Pons (tissue), 1 donor: ENCODE data around the gene PPP1R16B.
A peak's percentile ranks its signal among the peaks of the same experiment; 100 is the strongest.

ENCODE experiments used
- DNase-seq: peaks from one replicate; pipeline ENCODE4 v3.0.0-alpha.2; 2016; ENCODE audit warnings: low spot score

Gene PPP1R16B

DNA sequence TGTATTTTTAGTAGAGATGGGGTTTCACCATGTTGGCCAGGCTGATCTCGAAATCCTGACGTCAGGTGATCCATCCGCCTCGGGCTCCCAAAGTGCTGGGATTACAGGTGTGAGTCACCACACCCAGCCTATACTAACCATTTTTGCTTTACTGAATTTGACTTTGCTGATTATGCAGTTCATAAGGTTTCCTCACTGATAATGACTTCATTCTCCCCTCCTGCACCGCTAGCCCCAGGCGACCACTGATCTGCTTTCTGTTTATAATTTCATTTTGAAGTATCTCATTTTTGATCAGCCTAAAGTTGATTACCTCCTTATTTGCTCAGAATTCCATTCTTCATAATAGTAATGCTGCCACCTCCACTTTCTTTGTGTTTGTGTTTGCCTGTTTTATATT, 72.0 kb downstream of the PPP1R16B start:
- no peak for DNase-seq

DNA sequence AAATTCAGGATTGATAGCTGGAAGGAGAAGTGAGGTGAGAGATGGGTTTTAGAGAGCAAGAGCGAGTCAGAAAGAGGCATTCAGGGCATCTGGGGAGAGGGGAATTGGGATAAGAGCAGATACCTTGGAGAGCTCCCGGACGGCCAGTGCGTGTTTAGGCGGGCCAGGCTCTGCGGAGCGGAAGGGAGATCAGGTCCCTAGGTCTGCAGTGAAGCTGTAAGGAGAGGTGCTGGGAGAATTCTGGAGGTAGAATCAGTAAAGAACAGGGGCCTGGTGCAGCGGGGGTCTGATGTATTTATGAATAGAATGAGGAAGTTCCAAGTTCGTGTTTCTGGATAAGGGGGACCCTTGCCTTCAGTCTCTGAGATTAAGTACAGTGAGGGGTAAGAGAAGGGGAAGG, 73.4 kb downstream of the PPP1R16B start:
- no peak for DNase-seq

DNA sequence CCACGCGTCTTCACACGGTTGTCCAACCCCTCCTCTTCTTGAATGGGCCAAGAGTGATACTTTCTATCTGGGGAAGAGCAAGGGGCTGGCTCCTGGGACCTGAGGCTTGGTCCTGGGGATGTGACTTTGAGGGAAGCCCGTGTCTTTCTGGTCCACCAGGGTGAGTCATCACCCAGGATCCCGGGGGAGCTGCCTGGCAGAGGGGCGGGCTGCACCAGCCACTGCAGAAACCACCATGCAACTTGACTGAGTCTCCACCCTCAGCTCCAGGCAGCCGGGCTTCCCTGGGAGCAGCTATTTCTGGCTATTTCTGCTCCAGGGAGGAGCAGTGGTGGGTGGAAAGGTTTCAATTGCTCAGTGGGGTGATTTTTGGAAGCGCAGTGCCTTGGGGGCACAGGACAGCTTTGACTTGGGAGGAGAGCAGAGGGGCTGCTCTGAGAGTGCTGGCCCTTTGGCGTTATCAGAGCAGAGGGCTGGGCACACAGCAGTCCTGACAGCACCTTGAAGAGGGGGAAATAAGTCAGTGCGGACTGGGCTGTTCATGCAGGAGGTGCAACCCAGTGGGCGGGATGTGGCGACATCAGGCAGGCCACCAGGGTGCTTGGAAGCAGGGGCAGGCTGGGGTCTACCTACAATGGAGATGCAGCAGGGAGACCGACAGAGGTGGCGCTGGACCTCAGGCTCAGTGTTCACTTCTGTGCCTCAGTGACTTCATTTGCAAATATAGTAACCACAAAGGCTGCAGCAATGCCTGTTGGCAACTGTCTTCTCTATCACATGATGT, 75.6 kb downstream of the PPP1R16B start:
- DNase-seq = no peak

DNA sequence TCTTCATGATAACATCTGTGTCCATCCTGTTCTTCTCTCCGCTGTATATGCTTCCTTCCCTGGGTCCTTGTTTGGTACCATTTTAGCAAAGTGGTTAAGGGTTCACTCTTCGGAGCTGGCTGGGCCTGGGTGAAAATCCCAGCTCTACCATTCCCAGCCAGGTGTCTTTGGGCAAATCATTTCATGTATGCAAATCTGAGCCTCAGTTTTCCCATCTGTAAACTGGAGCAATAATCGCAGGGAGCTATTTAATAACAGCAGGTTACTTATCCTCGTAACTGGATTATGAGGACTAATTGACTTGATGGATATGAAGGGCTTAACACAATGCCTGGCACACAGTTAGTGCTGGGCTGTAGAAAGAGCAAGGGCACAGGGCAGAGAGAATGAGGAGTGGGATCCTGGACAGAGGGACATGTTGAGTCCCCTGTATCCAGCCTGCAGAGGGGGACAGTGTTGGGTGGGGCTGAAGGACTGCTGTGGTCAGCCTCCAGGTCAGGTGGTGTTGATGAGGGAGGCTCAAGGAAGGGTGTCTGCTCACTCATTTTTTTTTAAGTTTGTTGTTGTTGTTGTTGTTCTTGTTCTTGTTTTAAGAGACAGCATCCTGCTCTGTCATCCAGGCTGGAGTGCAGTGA, 76.4 kb downstream of the PPP1R16B start:
- no peak for DNase-seq

DNA sequence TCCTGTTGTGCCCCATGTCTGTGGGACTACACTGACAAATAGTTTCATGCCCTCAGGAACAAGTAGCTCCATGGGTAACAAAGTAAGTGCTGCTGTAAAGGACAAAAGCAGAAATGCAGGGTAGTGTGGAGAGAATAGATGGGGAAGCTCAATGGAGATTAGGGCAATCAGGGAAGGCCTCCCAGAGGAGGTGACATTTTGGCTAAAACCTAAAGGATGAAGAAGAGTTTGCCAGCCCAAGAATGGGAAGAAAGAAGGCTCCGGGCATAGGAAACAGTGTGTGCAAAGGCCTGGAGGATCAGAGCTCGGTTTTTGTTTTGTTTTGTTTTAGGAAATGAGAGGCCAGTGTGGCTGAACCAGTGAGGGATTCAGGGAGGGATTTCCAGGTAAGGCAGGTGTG, 77.1 kb downstream of the PPP1R16B start:
- no peak for DNase-seq

DNA sequence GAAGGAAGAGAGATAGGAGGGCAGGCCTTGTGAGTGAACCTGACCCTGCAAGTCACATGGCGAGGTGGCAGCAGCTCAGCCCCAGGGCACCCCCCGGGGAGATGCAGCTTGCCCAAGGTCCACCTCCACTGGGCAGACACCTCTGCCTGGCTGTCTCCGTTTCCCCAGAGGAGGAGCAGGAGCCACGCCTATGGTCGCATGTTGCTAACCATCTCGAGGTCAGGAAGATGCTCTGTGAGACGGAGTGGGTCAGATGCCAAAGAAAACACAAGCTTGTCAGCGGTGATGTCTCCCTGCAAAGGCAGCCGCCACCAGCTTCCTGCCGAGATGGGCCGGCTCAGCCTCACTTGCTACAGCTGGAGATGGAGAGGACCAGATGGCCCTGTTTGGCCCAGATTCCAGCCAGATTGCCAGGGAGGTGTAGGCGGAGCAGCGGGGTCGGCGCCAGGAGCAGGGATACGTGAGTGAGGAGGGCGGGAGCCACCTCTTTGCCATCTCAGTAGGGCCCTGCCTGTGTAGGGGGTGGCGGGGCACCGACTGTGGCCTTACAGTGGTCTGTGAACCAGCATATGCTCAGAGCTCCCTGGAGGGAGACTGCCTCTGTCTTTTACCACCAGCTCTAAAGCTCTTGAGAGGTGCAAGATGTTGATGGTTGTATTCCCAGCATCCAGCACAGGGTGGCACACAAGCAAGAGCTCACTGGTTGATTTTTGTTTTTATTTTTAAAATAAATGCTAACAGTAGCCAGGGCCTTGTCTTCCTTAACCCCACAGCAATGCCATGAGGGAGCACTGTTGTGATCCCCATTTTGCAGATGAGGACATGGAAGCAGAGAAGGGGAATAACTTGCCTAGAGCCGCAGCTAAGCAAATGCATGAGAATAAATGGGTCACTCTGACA, 77.8 kb downstream of the PPP1R16B start:
- peak; percentile 70 for DNase-seq

DNA sequence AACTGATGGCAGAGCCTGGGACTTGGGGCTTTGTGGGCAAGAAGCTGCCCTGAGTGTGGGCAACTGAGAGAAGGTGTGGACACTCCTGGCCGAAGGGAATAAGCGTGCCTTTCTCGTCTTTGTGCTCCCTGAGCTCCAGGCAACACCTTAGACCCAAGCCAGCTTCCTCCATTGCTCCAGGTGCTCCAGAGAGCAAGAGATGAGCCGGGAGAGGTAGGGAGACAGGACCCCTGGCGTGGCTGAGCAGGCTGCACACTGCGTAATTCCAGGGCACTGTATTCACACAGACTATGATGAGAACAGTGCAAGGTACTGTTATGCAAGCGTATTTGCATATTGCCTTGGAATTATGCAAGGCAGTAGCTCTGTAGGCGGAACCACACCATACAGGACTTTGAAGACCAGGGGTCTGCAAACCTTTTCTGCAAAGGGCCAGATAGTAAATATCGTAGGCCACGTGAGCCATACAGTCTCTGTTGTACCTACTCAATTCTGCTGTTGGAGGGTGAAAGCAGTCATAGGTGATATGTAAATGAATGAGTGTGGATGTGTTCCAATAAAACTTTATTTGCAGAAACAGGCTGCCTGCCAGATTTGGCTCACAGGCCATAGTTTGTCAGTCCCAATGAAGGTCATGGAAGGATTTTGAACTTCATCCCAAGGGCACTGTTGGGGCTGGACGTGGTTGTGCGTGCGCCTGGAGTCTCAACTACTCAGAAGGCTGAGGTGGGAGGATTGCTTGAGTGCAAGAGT, 78.7 kb downstream of the PPP1R16B start:
- no peak for DNase-seq

DNA sequence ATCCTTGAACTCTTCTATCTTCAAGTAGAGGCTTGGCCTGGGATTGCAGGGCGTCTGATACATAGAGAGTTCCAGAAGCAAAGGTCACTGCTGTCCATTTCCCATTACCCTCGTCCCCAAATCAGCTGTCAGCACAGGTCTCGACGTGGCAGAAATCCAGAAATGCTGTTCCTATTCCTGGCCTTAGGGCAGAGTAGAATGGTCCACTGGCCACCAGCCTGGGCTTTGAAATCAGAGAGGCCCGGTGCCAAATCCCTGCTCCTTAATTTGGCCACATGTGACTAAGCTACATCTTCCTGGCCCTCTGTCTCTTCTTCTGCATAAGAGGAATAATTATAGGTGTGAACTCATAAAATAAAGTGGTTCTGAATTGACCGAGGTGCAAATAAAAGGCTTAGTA, 79.9 kb downstream of the PPP1R16B start:
- no peak for DNase-seq

DNA sequence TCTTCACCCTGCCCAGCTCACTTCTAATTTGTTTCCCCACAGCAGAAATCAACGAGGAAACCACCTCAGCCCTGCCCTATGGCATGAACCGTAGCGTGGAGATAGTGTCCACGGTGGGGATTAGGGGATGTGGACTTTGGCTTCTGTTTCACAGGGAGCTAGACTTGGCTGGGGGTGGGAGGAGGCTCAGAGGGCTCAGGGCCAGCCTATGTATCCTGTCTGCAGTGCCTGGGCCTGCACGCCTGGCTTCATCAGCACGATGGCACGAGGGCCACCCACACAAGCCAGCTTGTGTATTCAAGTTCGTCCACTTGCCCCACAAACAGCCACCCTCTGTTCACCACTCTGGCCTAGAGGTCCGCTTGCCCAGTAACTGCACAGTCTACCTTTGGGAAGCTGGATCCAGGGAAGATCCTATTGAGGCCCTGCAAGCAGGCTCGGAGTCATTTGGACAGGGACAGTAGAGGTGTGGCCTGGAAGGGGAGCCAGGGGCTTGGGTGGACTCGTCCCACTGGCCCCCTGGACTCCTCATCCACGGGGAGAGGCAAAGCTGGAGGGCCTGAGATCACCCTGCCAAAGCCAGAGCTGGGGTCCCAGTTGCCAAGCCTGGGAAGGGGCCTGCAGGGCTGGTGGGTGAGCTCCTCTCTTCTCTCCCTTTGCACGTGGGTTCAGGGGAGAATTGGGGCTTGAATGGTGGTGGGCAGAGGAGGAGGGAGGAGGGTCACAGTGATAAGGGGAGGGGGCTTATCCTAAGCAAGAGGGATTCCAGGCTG, 82.7 kb downstream of the PPP1R16B start:
- peak; percentile 90 for DNase-seq

DNA sequence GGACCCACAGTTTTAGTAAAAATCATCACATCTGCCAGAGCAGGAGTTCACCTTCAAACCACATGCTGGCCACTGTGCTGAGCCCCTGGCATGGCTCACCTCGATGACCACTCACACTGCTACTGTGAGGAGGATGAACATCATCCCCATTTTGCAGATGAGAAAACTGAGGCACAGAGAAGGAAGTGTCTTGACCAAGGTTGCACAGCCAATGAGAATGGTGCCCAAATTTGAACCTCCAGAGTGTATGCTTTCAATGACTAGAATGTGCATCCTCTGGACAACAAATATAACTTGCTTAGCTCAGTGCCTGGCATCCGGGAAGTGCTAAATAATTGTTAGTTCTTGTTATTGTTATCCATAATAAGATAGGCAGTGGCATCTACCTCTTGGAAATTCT, 83.6 kb downstream of the PPP1R16B start:
- DNase-seq = no peak

DNA sequence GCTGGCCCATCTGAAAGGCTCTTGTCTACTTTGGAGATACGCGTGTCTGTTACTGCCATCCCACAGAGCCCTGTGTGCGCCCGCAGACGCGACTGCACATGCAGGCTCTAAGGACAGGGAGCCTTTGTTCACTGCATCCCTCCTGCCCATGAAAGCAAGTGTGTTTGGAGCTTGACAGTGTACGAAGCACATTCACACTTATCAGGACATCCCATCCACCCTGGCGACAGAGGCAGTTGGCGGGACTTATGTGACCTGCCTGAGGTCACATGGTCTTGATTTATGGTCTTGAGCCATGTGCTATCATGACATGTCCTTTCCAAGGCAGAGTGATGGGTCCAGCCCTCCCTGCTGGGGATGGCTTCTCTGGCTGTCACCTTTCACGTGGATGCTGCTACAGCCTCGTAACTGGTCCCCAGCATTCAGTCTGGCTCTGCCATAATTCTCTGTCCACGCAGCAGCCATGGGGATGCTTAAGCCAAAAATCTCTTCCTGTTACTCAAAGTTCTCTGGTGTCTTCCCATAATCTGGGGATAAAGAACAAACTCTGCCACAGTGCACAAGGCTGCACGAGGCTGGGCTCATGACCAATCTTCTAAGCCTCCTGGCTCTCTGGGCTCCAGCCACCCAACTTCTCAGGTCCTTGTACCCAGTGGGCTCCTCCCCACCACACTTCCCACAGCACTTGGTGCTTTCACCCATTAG, 84.4 kb downstream of the PPP1R16B start:
- peak; percentile 99 for DNase-seq

DNA sequence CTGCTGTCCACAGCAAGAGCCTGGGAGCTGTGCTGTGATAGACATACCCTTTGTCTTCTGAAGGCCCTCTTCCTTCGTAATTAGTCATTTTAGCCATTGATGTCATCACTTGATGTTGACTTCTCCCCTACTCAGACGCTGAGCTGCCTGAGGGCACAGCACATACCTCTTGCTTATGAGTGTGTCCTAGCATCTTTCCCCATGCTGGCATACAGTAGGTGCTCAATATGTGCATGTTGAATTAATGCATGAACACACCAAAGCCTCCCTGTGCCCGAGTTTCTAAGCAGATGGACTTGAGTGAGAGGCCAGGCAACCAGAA, 85.0 kb downstream of the PPP1R16B start:
- DNase-seq = no peak

DNA sequence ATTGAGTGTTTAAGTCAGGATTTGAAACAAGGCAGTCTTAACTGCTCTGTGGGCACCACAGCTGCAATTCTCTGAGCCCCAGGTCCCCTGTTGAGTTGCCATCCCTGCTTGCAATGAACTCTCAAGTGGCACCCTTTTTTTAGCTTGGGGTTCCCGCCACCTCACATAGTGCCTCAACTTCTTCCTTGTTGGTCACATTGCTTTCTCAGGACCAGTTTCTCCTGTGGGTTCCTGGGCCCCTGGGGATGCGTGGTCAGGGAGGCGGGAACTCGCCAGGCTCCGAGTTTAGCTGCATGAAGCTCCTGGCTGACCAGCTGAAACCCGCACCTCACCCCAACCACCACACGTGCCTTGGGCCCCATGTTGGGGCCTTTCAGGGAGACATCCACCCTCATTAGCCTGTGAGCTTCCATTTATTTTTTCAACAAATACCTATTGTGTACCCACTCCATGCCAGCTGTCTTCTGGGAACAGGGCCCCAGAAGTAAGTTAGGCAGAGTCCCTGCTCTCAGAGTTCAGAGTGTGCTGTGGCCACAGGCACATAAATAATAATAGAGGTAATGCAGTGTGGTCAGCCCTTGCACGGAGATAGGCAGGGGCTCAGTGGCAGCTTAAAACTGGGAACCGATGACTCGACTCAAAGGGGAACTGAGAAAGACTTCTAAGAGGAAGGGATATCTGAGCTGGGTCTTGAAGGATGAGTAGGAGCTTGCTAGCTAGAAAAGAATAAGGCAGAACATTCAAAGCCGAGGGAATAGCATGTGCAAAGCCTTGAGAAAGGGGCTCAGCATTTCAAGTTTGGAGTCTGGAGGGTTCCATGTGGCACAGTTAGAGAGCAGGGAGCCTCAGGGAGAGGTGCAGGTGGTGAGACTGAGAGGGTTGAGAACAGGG, 86.8 kb downstream of the PPP1R16B start:
- DNase-seq = no peak

DNA sequence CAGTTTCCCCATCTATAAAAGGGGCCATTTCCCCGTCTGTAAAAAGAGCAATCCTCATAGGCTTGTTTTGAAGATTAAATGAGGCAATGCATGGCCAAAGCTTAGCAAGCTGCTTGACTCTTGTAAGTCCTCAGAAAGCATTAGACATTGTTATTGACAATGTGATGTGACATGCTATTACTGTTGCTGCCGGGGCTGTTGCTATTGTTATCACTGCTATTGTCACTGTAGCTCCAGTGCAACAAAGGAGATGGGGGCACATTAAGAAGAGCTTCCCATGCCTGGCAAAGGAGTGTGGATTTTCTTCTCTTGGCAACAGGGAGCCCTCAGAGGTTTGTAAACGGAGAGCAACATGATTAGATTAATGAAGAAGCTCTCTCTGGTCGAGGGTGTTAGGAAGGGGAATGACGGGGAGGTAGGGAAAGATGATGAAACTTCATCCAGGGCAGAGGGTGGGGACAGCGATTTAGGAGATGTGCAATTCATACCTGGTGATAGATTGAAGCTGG, 87.6 kb downstream of the PPP1R16B start:
- peak; percentile 47 for DNase-seq

DNA sequence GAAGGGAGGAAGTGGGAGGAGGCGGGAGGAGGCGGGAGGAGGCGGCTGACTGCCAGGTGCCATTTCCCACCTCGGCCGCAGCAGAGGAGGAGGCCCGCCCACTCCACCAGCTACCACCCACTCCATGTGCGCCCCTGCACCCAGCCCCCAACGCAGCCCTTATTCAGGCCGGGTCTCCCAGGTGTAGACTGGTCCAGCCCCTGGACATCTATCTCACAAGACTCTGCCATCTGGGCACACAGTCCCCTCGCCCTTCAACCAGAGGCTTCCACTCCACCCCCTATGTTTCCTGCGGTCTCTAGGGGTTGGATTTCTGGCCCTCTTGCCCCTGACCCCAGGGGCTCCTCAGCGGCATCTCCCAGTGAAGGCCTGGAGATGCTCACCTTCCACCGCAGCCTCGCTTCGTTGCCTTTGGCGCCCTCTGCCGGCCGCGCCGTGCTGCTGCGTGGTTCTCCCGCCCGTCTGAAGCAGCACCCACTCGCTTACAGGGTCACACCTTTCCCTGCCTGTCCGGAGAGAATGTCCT, 88.1 kb downstream of the PPP1R16B start:
- peak; percentile 66 for DNase-seq

DNA sequence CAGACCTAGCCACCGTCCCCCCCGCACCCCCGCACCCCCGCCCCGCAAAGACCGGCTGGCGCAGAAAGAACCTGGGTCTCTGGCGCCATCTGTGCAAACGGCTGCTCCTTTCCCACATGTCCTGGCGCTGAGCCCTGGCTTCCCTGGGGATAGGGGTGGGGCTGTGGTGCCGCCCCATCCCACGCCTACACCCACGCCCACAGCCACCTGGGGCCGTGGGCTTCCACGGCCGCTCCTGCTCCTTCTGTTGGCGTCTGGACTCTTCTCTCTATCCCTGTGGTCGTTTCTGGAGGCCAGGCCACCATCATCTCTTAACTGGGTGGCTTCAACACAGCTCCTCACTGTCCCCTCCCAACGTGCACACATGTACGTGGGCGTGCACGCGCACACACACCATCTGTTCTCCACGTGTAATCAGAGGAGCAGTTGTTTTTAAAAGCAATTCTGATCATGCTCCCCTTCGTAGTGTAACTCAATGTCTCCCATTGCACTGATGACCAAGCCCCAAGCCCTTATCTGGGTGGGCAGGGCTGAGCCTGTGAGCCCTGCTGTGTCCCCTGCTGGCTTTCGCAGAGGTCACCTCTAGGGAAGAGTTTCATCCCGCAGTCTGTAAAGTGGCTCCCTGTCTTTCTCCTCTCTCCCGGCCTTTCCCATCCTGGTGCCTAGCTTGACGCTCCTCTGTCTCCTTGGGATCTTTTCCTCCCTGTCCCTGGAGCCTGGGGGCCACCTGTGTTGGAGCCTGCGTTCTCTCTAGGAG, 88.8 kb downstream of the PPP1R16B start:
- DNase-seq = no peak

DNA sequence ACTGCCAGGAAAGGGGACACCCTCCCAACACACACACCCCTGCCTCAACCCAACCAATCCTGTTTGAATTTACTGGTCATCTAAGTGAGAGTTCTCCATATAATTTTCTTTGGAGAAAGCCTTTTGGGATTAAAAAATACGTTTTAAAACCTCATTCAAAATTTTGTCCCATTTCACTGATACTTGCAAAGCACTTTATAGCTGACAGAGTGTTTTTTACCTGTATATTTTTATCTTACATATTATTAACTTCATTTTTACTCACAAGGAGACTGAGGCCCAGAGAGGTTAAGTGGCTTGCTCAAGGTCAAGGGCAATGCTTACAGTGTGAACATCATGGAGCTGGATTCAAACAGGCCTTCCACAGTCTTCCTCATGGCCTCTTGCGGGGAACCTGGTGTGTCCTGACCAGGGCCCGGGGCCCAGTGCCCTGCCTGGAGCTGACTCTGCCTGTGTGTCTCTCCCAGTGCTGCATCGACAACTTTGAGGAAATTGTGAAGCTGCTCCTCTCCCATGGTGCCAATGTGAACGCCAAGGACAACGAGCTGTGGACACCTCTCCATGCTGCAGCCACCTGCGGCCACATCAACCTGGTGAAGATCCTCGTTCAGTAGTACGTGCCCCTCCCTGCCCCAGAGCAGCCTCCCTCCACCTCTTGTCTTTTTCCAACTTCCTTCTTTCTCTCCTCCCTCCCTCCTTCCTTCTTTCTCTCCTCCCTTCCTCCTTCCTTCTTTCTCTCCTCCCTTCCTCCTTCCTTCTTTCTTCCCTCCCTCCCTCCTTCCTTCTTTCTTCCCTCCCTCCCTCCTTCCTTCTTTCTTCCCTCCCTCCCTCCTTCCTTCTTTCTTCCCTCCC, 89.8 kb downstream of the PPP1R16B start:
- no peak for DNase-seq
